GM21619 (cell line): ENCODE data around the gene BCAT1.
"Not testable (repeated sequence)": the region's sequence is repeated elsewhere in the genome, so short reads cannot be mapped to it uniquely, and the experiment has no call there.

Experiments used
- ATAC-seq: cut with Tn5 transposase; IDR thresholded peaks from one replicate; pipeline ENCODE4 v1.9.1; 2021; ENCODE audit not compliant: unreplicated experiment

Gene BCAT1

GRCh38 chr12:24928533-24929306 is 20.2 kb downstream of the BCAT1 start:
- not testable (repeated sequence) for ATAC-seq

DNA sequence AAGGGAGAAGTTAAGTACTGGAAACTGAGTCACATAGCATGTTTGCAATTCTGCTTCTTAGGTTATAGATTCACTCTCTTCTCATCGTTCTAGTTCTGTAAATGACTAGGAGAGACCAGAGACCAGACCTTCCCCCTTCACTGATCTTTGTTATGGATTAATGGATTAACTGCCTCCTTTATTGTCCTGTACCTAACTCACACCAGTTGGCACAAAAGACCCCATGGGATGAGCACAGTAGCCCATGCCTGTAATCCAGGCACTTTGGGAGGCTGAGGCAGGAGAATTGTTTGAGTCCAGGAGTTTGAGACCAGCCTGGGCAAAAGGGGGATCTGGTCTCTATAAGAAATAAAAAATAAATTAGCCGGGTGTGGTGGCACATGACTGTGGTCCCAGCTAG is 20.8 kb downstream of the BCAT1 start:
- ATAC-seq = no peak

GRCh38 chr12:24926080-24926479 is 22.8 kb downstream of the BCAT1 start:
- not testable (repeated sequence) for ATAC-seq

DNA sequence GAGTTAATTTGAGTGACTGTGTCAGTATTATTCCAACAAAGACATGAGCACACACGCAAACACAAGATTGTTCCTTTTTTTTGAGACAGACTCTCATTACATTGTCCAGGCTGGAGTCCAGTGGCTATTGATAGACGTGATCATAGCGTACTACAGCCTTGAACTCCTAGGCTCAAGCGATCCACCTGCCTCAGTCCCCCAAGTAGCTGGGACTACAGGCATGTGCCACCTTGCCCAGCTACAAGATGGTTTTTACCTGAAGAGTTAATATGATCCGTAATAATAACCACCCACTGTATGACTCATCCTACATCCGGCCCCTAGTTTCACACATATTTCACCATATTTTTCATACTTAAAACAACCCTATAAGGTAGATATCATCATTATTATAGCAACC is 26.8 kb downstream of the BCAT1 start:
- no peak for ATAC-seq

DNA sequence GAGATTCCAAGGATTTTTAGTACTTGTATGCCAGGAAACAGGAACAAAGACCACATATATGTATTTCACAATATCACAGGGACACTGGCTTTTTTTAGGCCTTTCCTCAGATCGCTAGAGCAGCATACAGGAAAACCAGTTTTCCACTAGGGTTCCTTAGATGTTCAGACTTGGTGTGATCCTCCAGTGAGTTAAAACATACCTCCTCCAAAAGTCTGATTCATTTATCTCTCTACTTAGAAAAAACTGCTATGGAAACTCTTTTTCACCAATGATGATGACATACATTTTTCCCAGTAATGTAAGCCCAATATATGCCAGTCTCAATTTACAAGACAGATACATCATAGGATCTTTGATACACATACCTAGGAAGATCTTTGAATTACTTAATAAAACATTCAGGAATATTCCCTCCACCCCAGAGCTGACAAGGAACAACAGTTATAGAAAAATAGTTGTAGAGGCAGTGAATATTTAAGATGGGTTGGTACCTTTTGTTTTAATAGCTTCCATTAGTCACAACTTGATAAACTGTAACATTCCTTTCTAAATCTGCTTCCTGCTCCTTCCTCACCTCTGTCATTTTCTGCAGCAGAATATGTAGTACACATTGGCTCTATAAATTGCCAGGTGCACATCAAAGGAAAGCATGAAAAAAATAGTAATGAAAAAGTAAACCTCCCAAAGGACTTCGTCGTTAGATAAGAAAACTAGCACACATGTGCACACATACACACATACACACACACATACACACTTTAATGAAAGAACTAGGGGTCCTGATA is 27.5 kb downstream of the BCAT1 start:
- ATAC-seq = no peak

DNA sequence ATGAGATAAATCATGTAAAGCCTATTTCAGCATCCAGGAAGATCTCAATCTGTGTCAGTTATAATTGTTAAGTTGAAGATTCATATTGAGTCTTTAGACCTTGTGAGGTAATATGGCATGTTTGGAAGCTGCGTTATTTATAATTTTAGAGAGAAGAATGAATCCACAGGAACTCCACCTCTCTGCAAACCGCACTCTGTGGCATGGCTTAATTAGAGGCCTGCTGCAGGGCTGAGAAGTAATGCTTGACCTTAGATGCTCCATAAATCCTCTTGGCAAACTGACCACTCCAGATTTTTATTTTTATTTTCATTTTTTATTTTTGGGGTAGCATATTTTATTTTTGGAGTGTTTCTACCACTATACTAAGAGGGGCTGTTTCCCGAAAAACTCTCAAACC is 28.8 kb downstream of the BCAT1 start:
- ATAC-seq = no peak

- no peak for ATAC-seq
Measured at GRCh38 chr12:24919346-24920001, 29.4 kb downstream of the BCAT1 start.

- ATAC-seq = no peak
Measured at GRCh38 chr12:24918596-24918995, 30.3 kb downstream of the BCAT1 start.

DNA sequence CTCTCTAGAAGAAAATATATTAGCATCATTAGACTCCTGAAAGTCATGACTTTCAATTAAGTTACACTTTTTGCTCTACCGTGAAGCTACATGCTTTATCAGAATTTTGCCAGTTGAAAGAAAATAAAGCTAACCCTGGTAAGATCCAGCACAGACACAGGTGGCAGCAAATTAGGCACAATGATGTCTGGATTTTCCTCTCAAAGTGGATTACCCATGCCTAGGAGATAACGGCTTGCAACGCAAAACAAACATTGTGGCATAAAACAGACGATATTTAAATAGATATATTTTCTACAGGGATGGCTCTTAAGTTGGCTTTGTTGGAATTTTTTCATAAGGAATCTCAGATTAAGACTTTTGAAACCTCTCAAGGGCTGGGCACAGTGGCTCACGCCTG is 33.4 kb downstream of the BCAT1 start:
- no peak for ATAC-seq

GRCh38 chr12:24913953-24914352 is 34.9 kb downstream of the BCAT1 start:
- no peak for ATAC-seq

DNA sequence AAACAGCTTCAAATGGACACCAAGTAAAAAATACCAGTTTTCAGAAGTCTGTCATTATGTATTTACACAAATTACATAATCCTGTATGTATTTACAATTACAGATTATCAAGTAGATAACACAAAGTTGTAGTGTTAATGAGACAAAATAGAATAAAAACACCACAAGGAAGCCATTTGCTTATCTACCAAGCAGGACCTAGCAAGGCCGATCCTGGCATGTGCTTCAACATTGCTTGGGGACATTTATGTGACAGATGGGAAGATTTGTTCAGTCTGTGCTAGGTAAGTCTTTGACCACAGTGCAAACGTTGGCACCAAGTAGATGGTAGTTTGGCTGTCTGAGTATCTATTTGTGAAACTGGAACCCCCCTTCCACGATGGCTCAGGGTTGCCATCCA is 35.8 kb downstream of the BCAT1 start:
- no peak for ATAC-seq

DNA sequence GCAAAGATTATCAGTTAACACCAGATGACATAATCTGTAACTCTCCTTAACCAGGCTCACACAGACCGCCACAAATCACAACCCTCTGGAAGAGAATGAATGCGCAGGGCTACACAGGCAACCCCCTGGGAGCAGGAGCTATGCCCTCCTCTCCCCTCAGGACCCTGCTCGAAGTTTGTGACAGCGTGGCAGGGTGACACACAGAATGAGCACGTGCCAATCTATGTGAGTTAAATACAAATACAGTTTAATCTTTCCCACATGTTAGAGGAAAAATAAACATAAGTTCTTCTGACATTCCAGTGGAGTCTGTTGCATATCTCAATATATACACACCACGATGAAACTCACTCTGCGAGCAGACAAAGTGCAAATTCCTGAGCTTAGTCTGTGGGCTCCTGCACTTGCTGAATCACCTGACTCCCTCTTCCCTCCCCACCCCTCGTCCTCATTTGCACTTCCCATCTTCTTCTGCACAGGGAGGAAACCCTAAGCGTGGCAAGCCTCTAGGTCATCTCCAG is 37.6 kb downstream of the BCAT1 start:
- ATAC-seq = no peak

GRCh38 chr12:24910192-24910591 is 38.7 kb downstream of the BCAT1 start:
- not testable (repeated sequence) for ATAC-seq

DNA sequence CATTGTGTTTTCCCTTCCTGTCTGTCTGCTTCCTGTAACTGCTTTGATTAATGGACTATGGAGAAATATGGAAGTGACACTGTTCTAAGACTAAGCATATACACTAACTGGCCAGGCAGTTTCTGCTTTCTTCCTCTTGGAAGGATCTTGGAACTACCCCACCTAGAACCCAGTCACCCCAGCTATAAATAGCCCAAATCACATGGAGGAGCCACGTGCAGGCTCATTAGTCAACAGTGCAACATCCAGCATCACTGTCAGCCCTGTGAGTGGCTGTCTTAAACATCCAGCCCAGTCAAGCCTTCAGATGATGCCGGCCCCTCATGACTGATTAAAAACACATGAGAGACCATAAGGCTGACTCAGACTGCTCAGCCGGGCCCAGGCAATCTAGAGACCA is 39.2 kb downstream of the BCAT1 start:
- ATAC-seq = no peak

DNA sequence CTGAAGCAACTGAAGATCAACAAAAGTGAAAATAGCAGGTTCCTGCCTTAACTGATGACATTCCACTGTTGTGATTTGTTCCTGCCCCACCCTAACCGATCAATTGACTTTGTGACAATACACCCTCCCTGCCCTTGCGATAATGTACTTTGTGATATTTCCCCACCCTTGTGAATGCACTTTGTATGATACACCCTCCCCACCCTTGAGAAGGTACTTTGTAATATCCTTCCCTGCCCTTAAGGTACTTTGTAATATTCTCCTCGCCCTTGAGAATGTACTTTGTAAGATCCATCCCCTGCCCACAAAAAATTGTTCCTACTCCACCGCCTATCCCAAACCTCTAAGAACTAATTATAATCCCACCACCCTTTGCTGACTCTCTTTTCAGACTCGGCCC is 41.4 kb downstream of the BCAT1 start:
- ATAC-seq = no peak

GRCh38 chr12:24906141-24906540 is 42.8 kb downstream of the BCAT1 start:
- ATAC-seq = no peak

DNA sequence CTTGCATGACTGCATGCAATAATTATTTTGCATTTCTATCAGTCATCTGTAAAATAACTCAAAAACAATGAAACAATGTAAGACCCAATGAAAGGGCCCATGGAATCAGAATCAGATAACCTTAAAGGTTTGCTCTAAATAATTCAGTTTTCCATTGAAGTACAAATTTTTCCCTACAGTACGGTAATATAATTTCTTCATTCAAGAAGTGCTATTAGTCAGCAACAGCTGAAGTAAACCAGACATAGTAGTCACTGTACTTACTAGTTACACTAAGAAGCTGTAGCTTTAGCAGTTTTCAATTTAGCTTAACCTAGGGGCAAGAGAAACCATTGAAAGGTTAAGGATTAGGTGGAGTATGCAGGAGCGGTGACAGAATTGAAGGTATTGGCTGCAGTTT is 43.5 kb downstream of the BCAT1 start:
- ATAC-seq = no peak

GRCh38 chr12:24904871-24905270 is 44.0 kb downstream of the BCAT1 start:
- no peak for ATAC-seq

- ATAC-seq = no peak
Measured at GRCh38 chr12:24903329-24904088, 45.4 kb downstream of the BCAT1 start.

GRCh38 chr12:24902511-24903328 is 46.2 kb downstream of the BCAT1 start:
- ATAC-seq = no peak
